Breast epithelium (tissue), 3 donors: ENCODE measurements around the gene NSMF.

ENCODE experiments used
- POLR2A ChIP-seq: fragments of 450-650 bp; IDR thresholded peaks from one replicate; pipeline ENCODE4 v1.6.1; 2016; ENCODE audit warnings: antibody characterized with exemption, mild to moderate bottlenecking, moderate library complexity
- POLR2AphosphoS5 ChIP-seq, 3 donors: sonication (generic); formaldehyde crosslinking; IDR thresholded peaks; one replicate each; pipeline ENCODE4 v1.6.1; 2017; ENCODE audit warnings: antibody characterized with exemption in 3 of 3
- TF ChIP-seq, protein P1 (sequence below), 3 donors: fragments of 450-650 bp; IDR thresholded peaks; one replicate each; pipeline ENCODE4 v1.5.1; 2016 to 2017; ENCODE audit warnings: antibody characterized with exemption in 3 of 3, mild to moderate bottlenecking in 3 of 3, moderate library complexity in 3 of 3

DNA sequence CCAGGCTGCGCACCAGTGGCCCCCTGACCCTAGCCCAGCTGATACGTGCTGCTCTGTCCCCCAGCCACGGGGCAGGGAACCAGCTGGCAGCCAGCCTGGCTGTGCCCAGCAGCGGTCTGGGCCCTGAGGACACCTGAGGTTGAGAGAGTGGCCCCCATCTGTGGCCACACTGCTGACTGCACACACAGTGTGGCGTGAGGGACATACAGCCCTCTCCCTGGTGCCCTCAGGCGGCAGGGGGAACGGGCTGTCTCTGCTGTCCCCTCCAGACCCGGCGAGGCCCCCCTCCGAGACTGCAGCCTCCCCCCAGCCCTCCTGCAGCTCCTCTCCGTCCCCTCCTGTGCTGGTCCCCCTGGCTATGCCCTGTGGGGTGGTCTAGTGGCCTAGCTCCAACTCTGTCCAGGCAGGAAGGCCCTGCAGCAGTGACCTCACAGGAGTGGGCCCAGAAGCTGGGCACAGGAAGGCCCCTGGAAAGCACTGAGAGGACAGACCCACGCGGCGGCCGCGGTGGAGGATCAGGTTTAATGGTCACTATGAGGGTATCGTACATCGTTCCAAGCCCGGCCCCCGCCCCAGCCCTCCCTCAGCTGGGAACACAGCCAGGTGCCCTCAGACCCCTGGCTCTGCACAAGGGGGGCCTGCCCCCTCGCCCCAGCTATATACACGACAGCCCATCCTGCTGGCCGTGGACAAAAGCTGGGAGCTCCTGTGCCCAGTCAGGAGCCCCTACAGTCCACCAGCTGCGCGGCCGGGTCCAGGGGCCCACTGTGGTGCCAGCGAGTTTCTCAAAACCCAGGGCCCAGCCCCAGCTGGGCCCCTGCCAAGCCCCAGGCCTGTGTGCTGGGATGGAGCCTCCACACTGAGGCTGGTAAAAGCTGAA, 11.2 kb downstream of the NSMF start:
- TF ChIP-seq POLR2AphosphoS5 (IDR thresholded peaks at IDR 0.05) = no peak
- TF ChIP-seq, protein P1, sequence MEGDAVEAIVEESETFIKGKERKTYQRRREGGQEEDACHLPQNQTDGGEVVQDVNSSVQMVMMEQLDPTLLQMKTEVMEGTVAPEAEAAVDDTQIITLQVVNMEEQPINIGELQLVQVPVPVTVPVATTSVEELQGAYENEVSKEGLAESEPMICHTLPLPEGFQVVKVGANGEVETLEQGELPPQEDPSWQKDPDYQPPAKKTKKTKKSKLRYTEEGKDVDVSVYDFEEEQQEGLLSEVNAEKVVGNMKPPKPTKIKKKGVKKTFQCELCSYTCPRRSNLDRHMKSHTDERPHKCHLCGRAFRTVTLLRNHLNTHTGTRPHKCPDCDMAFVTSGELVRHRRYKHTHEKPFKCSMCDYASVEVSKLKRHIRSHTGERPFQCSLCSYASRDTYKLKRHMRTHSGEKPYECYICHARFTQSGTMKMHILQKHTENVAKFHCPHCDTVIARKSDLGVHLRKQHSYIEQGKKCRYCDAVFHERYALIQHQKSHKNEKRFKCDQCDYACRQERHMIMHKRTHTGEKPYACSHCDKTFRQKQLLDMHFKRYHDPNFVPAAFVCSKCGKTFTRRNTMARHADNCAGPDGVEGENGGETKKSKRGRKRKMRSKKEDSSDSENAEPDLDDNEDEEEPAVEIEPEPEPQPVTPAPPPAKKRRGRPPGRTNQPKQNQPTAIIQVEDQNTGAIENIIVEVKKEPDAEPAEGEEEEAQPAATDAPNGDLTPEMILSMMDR (IDR thresholded peaks at IDR 0.05) = no peak
- no peak for TF ChIP-seq POLR2A
